Subcutaneous adipose tissue (tissue), 4 donors: Measurements from ENCODE around the gene PNMT. TPM values are rescaled to one million over a fixed set of nuclear protein-coding genes. Genes with fewer than 3 reads are reported as not detected.

Experiments used
- total RNA-seq, 4 donors: library from RNA; depleted of rRNA; stranded (reverse); fragments of >200 nt; gene quantifications; one replicate each; pipeline ENCODE4 v1.1.0, GENCODE V29; 2016
- TF ChIP-seq, protein P1 (sequence below): fragments of 450-650 bp; IDR thresholded peaks from one replicate; pipeline ENCODE4 v1.5.1; 2016; ENCODE audit warnings: low read depth, mild to moderate bottlenecking, control low read depth, antibody characterized with exemption, moderate library complexity

Gene PNMT
- total RNA-seq, 4 donors from 2014 or later: 2.0 to 7.3 (median 4.2) TPM

GRCh38 chr17:39660011-39660360 lies 8.3 kb upstream of the PNMT start:
- TF ChIP-seq, protein P1, sequence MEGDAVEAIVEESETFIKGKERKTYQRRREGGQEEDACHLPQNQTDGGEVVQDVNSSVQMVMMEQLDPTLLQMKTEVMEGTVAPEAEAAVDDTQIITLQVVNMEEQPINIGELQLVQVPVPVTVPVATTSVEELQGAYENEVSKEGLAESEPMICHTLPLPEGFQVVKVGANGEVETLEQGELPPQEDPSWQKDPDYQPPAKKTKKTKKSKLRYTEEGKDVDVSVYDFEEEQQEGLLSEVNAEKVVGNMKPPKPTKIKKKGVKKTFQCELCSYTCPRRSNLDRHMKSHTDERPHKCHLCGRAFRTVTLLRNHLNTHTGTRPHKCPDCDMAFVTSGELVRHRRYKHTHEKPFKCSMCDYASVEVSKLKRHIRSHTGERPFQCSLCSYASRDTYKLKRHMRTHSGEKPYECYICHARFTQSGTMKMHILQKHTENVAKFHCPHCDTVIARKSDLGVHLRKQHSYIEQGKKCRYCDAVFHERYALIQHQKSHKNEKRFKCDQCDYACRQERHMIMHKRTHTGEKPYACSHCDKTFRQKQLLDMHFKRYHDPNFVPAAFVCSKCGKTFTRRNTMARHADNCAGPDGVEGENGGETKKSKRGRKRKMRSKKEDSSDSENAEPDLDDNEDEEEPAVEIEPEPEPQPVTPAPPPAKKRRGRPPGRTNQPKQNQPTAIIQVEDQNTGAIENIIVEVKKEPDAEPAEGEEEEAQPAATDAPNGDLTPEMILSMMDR: no peak

DNA sequence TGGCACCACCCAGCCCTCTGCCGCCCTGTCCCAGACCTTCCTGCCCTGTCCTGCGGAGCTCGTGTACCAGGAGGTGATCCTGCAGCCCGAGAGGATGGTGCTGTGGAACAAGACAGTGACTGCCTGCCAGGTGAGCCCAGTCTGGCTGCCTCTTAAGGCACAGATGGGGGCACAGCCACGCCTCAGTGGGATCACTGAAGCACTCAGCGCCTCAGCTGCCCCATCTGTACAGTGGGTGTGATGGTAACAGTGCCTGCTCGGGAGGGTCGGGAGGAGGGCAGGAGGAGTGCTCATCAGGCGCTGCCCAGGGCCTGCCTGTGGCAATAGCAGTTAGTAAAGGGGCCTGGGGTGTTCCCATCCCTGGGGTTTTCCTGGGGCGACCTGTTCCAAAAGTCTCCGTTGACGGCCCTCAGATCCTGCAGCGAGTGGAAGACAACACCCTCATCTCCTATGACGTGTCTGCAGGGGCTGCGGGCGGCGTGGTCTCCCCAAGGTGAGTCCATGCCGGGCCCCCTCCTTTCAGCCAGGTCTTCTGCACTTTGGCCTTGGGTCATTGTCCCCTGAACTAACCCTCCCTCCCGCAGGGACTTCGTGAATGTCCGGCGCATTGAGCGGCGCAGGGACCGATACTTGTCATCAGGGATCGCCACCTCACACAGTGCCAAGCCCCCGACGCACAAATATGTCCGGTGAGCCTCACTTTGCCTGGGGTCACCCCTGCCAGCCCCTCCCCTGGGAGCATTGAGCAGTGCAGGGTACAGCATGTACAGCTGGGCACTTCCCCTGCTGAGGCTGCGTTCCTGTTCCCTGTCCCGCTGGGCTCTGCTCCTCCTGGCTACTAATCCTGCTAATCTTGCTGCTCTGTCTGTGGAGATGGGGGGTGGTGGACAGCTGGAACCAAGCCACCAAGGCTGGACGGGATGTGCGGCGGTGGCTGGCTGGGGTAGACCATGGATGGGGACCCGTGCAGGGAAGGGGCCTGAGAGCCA lies 7.6 kb upstream of the PNMT start:
- TF ChIP-seq, protein P1: no peak

DNA sequence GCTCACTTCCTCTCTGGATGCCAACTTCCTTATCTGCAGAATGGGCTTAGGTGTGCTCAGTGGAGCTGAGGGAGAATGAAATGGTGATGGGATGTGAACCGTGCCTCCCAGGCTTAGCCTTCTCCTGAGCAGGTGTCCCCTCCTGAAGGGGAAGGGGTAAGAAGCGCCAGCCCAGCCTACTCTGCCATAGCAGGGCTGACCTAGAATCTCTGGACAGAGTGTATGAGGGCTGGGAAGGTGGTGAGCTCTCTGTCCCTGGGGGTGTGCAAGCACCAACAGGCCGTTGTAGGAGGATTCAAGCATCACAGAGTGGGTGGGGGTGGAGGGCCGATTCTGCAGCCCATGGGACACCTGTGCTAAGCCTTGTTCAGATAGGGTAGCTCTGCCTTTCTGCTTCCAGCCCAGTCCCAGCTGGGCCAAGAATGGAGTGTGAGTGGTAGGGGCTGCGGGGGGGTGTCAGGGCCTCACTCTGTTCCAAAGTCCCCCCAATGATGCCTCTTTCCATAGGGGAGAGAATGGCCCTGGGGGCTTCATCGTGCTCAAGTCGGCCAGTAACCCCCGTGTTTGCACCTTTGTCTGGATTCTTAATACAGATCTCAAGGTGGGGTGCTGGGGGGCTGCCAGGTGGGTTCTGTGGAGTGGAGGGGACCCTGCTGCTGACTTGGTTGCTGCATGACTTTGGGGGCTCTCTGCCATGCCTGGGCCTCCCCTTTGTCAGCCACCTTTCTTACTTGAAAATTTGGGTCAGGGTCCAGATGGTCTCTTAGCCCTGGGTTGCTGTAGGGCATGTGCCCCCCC lies 6.3 kb upstream of the PNMT start:
- TF ChIP-seq, protein P1: no peak

DNA sequence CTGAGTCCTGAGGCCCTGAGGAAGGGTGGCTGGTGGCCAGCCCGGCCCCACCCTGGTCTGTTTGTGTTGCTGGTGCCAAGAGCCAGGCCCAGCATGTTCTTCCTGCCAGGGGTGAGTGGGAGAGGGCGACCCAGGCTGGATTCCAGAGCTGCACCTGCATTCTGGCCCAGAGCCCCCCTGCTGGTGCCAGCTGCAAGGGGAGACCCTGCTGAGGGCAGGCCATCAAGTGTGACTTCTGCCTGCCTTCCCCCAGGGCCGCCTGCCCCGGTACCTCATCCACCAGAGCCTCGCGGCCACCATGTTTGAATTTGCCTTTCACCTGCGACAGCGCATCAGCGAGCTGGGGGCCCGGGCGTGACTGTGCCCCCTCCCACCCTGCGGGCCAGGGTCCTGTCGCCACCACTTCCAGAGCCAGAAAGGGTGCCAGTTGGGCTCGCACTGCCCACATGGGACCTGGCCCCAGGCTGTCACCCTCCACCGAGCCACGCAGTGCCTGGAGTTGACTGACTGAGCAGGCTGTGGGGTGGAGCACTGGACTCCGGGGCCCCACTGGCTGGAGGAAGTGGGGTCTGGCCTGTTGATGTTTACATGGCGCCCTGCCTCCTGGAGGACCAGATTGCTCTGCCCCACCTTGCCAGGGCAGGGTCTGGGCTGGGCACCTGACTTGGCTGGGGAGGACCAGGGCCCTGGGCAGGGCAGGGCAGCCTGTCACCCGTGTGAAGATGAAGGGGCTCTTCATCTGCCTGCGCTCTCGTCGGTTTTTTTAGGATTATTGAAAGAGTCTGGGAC lies 5.5 kb upstream of the PNMT start:
- TF ChIP-seq, protein P1: no peak

- TF ChIP-seq, protein P1: no peak
These were observed 4.9 kb upstream of the PNMT start for GRCh38 chr17:39663340-39663687.

DNA sequence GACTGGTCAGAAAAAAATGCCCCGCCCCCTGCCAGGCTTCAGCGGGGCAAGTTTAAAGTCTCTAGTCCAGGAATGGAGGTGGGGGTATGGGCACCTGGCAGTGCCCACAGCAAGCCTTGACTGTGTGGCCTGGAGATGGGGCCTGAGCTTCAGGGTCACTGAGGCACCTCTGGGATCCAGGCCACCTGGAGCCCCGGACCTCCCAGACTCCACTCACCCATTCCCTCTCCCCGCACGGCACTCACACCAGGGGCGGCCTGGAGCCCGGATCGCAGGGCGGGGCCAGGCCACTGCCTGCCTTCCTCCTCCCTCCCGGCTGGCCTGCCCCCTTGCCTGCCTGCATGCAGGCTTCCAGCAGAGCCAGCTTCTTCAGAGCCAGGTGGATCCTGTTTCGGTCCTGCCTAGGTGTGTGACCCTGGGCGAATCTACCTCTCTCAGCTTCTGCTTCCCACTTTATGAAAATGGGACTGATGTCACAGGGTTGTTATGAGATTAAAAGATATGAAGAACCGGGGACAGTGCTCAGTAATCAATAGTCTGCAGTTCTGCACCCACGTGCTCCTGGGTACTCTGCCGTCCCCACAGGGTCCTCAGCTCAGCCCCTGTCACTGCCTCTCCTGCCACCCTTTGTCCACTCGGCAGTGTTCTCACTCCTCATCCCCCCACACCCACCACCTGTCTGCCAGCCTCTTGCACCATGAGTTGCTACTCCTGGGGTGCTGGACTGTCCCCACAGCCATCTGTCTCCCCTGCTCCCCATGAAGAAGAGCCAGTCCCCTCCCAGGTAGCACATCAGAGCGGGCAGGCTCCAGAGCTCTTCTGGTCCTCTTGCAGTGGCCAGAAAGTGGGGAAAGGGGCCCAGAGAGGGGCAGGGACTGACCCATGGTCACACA lies 4.3 kb upstream of the PNMT start:
- TF ChIP-seq, protein P1: no peak
